ENCODE data around the gene PLA2G2D.
A peak's percentile ranks its signal among the peaks of the same experiment; 100 is the strongest.
"Not testable (repeated sequence)": the region's sequence is repeated elsewhere in the genome, so short reads cannot be mapped to it uniquely, and the experiment has no call there.

The PLA2G2D gene

GRCh38 chr1:20142001-20142710, 22.8 kb upstream of the PLA2G2D start:
- DNase-seq (ENCODE audit: low spot score): no peak

- DNase-seq (ENCODE audit: low spot score): no peak
Measured at GRCh38 chr1:20141466-20141865, 22.1 kb upstream of the PLA2G2D start.

- no peak for DNase-seq (ENCODE audit: low spot score)
Measured at GRCh38 chr1:20141001-20141400, 21.7 kb upstream of the PLA2G2D start.

GRCh38 chr1:20139776-20140612, 20.7 kb upstream of the PLA2G2D start:
- DNase-seq (ENCODE audit: low spot score): no peak

GRCh38 chr1:20138961-20139550, 19.7 kb upstream of the PLA2G2D start, which contains the start of gene PLA2G2F:
PLA2G2F (plus strand) TSS chr1:20139323; CDS start chr1:20139428, 105 bp downstream.
- DNase-seq (ENCODE audit: low spot score): no peak

GRCh38 chr1:20138346-20138745, 19.0 kb upstream of the PLA2G2D start:
- DNase-seq (ENCODE audit: low spot score): no peak

- no peak for DNase-seq (ENCODE audit: low spot score)
Measured at GRCh38 chr1:20137604-20138003, 18.3 kb upstream of the PLA2G2D start.

- no peak for DNase-seq (ENCODE audit: low spot score)
Measured at GRCh38 chr1:20137055-20137454, 17.7 kb upstream of the PLA2G2D start.

GRCh38 chr1:20136249-20136648, 16.9 kb upstream of the PLA2G2D start:
- no peak for DNase-seq (ENCODE audit: low spot score)

- no peak for DNase-seq (ENCODE audit: low spot score)
Measured at GRCh38 chr1:20134995-20135394, 15.7 kb upstream of the PLA2G2D start.

- not testable (repeated sequence) for DNase-seq (ENCODE audit: low spot score)
Measured at GRCh38 chr1:20130518-20130917, 11.2 kb upstream of the PLA2G2D start.

- no peak for DNase-seq (ENCODE audit: low spot score)
Measured at GRCh38 chr1:20126806-20127440, 7.6 kb upstream of the PLA2G2D start.

GRCh38 chr1:20126041-20126805, 6.9 kb upstream of the PLA2G2D start:
- no peak for DNase-seq (ENCODE audit: low spot score)

- DNase-seq (ENCODE audit: low spot score): no peak
Measured at GRCh38 chr1:20125100-20125499, 5.8 kb upstream of the PLA2G2D start.

GRCh38 chr1:20124456-20125057, 5.2 kb upstream of the PLA2G2D start:
- DNase-seq (ENCODE audit: low spot score): no peak

- DNase-seq (ENCODE audit: low spot score): no peak
Measured at GRCh38 chr1:20123722-20124455, 4.6 kb upstream of the PLA2G2D start.

- DNase-seq (ENCODE audit: low spot score): no peak
Measured at GRCh38 chr1:20120796-20121195, 1.5 kb upstream of the PLA2G2D start.

- no peak for DNase-seq (ENCODE audit: low spot score)
Measured at GRCh38 chr1:20117236-20117635, 2.1 kb downstream of the PLA2G2D start.

GRCh38 chr1:20115916-20116315, 3.4 kb downstream of the PLA2G2D start:
- DNase-seq (ENCODE audit: low spot score): no peak

GRCh38 chr1:20115479-20115878, 3.9 kb downstream of the PLA2G2D start:
- peak; percentile 11 for DNase-seq (ENCODE audit: low spot score)
